ENCODE data around the gene CEP112. TPM values are rescaled to one million over a fixed set of nuclear protein-coding genes. Genes with fewer than 3 reads are reported as not detected.

Gene CEP112
- total RNA-seq, 6 donors from 2014 or later = 14.3 to 70.2 (median 31.0) TPM

DNA sequence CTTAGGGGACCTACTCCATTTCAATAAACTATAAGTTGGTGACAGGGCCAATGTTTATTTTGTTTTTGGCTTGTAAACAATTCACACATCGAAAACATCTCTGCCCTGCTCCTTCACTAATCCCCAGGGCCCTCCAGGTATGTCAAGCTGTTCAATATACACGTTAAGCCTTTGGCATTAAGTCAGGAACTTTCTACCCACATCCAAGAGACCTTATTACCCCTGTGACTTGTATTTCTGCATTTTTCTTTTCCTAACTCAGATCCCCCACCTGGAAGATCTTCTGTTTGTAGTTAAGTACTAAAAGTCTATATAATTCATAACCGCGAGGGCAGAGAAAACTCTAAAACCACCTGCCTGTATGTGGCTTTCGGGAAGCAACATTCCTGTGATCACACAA lies 523.7 kb downstream of the CEP112 start:
- H3K27ac ChIP-seq = no peak overlapping the region
- ATAC-seq (ENCODE audit: low FRiP score in 2 of 2) = no peak
- no peak overlapping the region for H3K4me3 ChIP-seq
- H3K27me3 ChIP-seq = no peaks in the 10 kb centered on the region
- no peak for TF ChIP-seq POLR2AphosphoS5 (IDR thresholded peaks at IDR 0.05)
- TF ChIP-seq POLR2A (IDR thresholded peaks at IDR 0.05) = no peak
- no peak for TF ChIP-seq EP300 (IDR thresholded peaks at IDR 0.05)
- TF ChIP-seq CTCF (IDR thresholded peaks at IDR 0.05) = no peak
- DNase-seq = no peak
- H3K36me3 ChIP-seq = no peaks in the 10 kb centered on the region
- 67 to 70% methylated on average over 5 of the region's 5 CpGs for WGBS, 2 donors
- no peaks in the 10 kb centered on the region for H3K9me3 ChIP-seq
- H3K4me1 ChIP-seq = no peaks in the 10 kb centered on the region

DNA sequence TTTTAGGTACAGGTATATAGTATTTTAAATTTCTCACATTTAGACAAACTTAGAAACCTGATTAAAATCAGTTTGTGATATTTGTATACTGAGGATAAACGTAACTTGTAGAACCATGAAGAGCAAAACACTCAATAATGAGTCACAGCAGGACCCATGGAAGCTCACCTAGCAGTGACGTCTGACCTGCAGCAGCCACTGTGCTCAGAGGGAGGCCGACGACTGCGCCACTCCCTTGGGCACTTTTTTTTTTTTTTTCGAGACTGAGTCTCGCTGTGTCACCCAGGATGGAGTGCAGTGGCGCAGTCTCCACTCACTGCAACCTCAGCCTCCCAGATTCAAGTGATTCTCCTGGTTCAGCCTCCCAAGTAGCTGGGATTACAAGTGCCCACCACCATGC lies 524.3 kb downstream of the CEP112 start:
- Histone ChIP-seq H3K4me1 (no peaks in the 10 kb centered on the region), H3K27ac (no peak overlapping the region), H3K36me3 (no peaks in the 10 kb centered on the region), H3K4me3 (no peak overlapping the region), H3K9me3 (no peaks in the 10 kb centered on the region), H3K27me3 (no peaks in the 10 kb centered on the region)
- WGBS, 2 donors = 81 to 98% methylated on average over 8 of the region's 8 CpGs
- DNase-seq = no peak
- TF ChIP-seq CTCF (IDR thresholded peaks at IDR 0.05) = no peak
- TF ChIP-seq POLR2AphosphoS5 (IDR thresholded peaks at IDR 0.05) = no peak
- ATAC-seq (ENCODE audit: low FRiP score in 2 of 2) = no peak

GRCh38 chr17:65666876-65667321 lies 525.0 kb downstream of the CEP112 start:
- peak in 1 of 2 donors; percentile 31 for ATAC-seq (ENCODE audit: low FRiP score in 2 of 2)
- no peaks in the 10 kb centered on the region for H3K36me3 ChIP-seq
- 92 to 100% methylated on average over 1 of the region's 1 CpG for WGBS, 2 donors
- H3K4me1 ChIP-seq = no peaks in the 10 kb centered on the region
- H3K27me3 ChIP-seq = no peaks in the 10 kb centered on the region
- TF ChIP-seq CTCF (IDR thresholded peaks at IDR 0.05) = no peak
- TF ChIP-seq POLR2AphosphoS5 (IDR thresholded peaks at IDR 0.05) = no peak
- no peak for TF ChIP-seq EP300 (IDR thresholded peaks at IDR 0.05)
- no peak for TF ChIP-seq POLR2A (IDR thresholded peaks at IDR 0.05)
- H3K9me3 ChIP-seq = no peaks in the 10 kb centered on the region
- no peak overlapping the region for H3K4me3 ChIP-seq
- no peak for DNase-seq
- H3K27ac ChIP-seq = no peak overlapping the region

- Histone ChIP-seq H3K27ac (no peak overlapping the region), H3K4me3 (no peak overlapping the region), H3K27me3 (no peaks in the 10 kb centered on the region), H3K9me3 (no peaks in the 10 kb centered on the region), H3K36me3 (no peaks in the 10 kb centered on the region), H3K4me1 (no peaks in the 10 kb centered on the region)
- TF ChIP-seq CTCF (IDR thresholded peaks at IDR 0.05) = no peak
- ATAC-seq (ENCODE audit: low FRiP score in 2 of 2) (no peak), DNase-seq (no peak)
- 82 to 86% methylated on average over 2 of the region's 2 CpGs for WGBS, 2 donors
Observed at GRCh38 chr17:65665966-65666365, 526.0 kb downstream of the CEP112 start.

DNA sequence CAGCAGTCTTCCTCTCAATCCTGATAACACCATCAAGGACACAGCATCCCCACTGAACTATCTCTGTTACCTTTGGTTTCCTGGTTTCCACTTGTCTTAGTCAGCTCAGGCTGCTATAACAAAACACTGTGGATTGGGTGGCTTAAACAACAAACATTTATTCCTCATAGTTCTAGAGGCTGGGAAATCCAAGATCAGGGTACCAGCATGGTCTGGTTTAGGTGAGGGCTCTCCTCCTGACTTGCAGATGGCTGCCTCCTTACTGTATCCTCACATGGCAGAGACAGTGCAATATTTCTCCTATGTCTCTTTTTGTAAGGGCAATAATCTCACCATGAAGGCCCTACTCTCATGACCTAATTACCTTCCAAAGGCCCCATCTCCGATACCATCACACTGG lies 527.2 kb downstream of the CEP112 start:
- no peak for DNase-seq
- TF ChIP-seq CTCF (IDR thresholded peaks at IDR 0.05) = no peak
- TF ChIP-seq EP300 (IDR thresholded peaks at IDR 0.05) = no peak
- no peak for TF ChIP-seq POLR2AphosphoS5 (IDR thresholded peaks at IDR 0.05)
- TF ChIP-seq POLR2A (IDR thresholded peaks at IDR 0.05) = no peak
- Histone ChIP-seq H3K9me3 (no peaks in the 10 kb centered on the region), H3K4me1 (no peaks in the 10 kb centered on the region), H3K27me3 (no peaks in the 10 kb centered on the region), H3K36me3 (no peaks in the 10 kb centered on the region), H3K27ac (no peak overlapping the region), H3K4me3 (no peak overlapping the region)
- 91 to 100% methylated on average over 1 of the region's 1 CpG for WGBS, 2 donors
- ATAC-seq (ENCODE audit: low FRiP score in 2 of 2) = no peak
